WERI-Rb-1 (cell line): Measurements from ENCODE around the gene ASB7.
A peak's percentile ranks its signal among the peaks of the same experiment; 100 is the strongest.

Experiments used
- DNase-seq: peaks from one replicate; pipeline ENCODE4 v3.0.0-alpha.2; 2020
- H3K27ac ChIP-seq: fragments of 250-450 bp; sonication (Bioruptor Pico); 2 replicates; pipeline ENCODE4 v1.5.1; 2020; ENCODE audit warnings: mild to moderate bottlenecking, moderate library complexity
- H3K27me3 ChIP-seq: fragments of 250-450 bp; sonication (Bioruptor Pico); 2 replicates; pipeline ENCODE4 v1.5.1; 2021; ENCODE audit warnings: mild to moderate bottlenecking, low read depth, moderate library complexity; ENCODE audit not compliant: insufficient read depth, severe bottlenecking
- H3K36me3 ChIP-seq: fragments of 250-450 bp; sonication (Bioruptor Pico); 2 replicates; pipeline ENCODE4 v1.5.1; 2020; ENCODE audit warnings: mild to moderate bottlenecking, moderate library complexity
- H3K4me3 ChIP-seq: 2 replicates; pipeline ENCODE4 v1.5.1; 2011; ENCODE audit warnings: low read depth, mild to moderate bottlenecking, control low read depth, low read length
- H3K9me3 ChIP-seq: fragments of 250-450 bp; sonication (Bioruptor Pico); 2 replicates; pipeline ENCODE4 v1.5.1; 2021; ENCODE audit warnings: mild to moderate bottlenecking, moderate library complexity; ENCODE audit not compliant: severe bottlenecking
- CTCF ChIP-seq: IDR thresholded peaks from 2 replicates; pipeline ENCODE4 v1.5.1; 2011; ENCODE audit warnings: low read depth, mild to moderate bottlenecking, control low read depth, inconsistent platforms, low read length

The ASB7 gene

GRCh38 chr15:100614336-100614735 is 11.9 kb downstream of the ASB7 start:
- H3K4me3 ChIP-seq: no peak overlapping the region
- peaks cover 27% of the 10 kb centered on the region for H3K36me3 ChIP-seq
- no peak for TF ChIP-seq CTCF
- H3K27ac ChIP-seq: no peak overlapping the region
- no peak for DNase-seq
- H3K9me3 ChIP-seq: no peaks in the 10 kb centered on the region
- no peaks in the 10 kb centered on the region for H3K27me3 ChIP-seq

- TF ChIP-seq CTCF: no peak
- Histone ChIP-seq H3K36me3 (peaks cover 23% of the 10 kb centered on the region), H3K4me3 (no peak overlapping the region), H3K27me3 (no peaks in the 10 kb centered on the region), H3K27ac (no peak overlapping the region), H3K9me3 (no peaks in the 10 kb centered on the region)
- DNase-seq: no peak
These were observed 12.5 kb downstream of the ASB7 start for GRCh38 chr15:100614918-100615317.

- TF ChIP-seq CTCF: no peak
- Histone ChIP-seq H3K27ac (no peak overlapping the region), H3K9me3 (no peaks in the 10 kb centered on the region), H3K27me3 (no peaks in the 10 kb centered on the region), H3K36me3 (peaks cover 16% of the 10 kb centered on the region), H3K4me3 (no peak overlapping the region)
- DNase-seq: no peak
These were observed 13.4 kb downstream of the ASB7 start for GRCh38 chr15:100615801-100616200.

- DNase-seq: no peak
- H3K27ac ChIP-seq: no peak overlapping the region
- no peak for TF ChIP-seq CTCF
- no peaks in the 10 kb centered on the region for H3K27me3 ChIP-seq
- peaks cover 14% of the 10 kb centered on the region for H3K36me3 ChIP-seq
- H3K9me3 ChIP-seq: no peaks in the 10 kb centered on the region
- no peak overlapping the region for H3K4me3 ChIP-seq
These were observed 14.3 kb downstream of the ASB7 start for GRCh38 chr15:100616700-100617099.

GRCh38 chr15:100623301-100623700 is 20.9 kb downstream of the ASB7 start:
- Histone ChIP-seq H3K9me3 (no peaks in the 10 kb centered on the region), H3K4me3 (no peak overlapping the region), H3K27ac (no peak overlapping the region), H3K27me3 (no peaks in the 10 kb centered on the region), H3K36me3 (no peaks in the 10 kb centered on the region)
- no peak for DNase-seq
- TF ChIP-seq CTCF: no peak

- DNase-seq: peak; percentile 60
- Histone ChIP-seq H3K4me3 (no peak overlapping the region), H3K27ac (no peak overlapping the region), H3K9me3 (no peaks in the 10 kb centered on the region), H3K36me3 (peaks cover 22% of the 10 kb centered on the region), H3K27me3 (no peaks in the 10 kb centered on the region)
- peak; percentile 65 for TF ChIP-seq CTCF
These were observed 25.5 kb downstream of the ASB7 start for GRCh38 chr15:100627789-100628395.
